ENCODE data around the gene RSU1.

DNA sequence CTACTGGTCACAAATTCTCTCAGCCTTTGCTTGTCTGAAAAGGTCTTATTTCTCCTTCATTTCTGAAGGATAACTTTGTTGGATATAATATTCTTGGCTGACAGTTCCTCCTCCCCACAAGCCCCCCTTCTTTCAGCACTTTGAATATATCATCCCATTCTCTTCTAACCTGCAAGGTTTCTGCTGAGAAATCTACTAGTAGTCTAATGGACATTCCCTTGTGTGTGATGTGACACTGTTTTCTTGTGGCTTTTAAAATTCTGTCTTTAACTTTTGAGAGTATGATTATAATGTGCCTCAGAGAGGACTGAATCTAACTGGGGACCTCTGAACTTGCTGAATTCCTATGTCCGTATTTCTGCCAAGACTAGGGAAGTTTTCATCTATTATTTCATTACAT is 104.3 kb downstream of the RSU1 start:
- TF ChIP-seq TSHZ2 (CRISPR knock-in tag; IDR thresholded peaks at IDR 0.05), result no peak
- TF ChIP-seq CSDC2 (CRISPR knock-in tag; IDR thresholded peaks at IDR 0.05), result no peak
- TF ChIP-seq GLIS3 (CRISPR knock-in tag; IDR thresholded peaks at IDR 0.05), result no peak
- TF ChIP-seq ZNF8 (CRISPR knock-in tag; IDR thresholded peaks at IDR 0.05), result no peak
- no peak for TF ChIP-seq TCF4 (CRISPR knock-in tag; IDR thresholded peaks at IDR 0.05; ENCODE audit: borderline replicate concordance)
